Stimulated activated CD8-positive, alpha-beta memory T cell treated with anti-CD3 and anti-CD28 coated beads, Interleukin-15, amount 100 ng/mL, for 48 hours (primary cell): ENCODE measurements around the gene HTRA1.
A peak's percentile ranks its signal among the peaks of the same experiment; 100 is the strongest.

Experiments used
- DNase-seq, 2 donors: peaks; one replicate each; pipeline ENCODE4 v3.0.0-alpha.2; 2020; ENCODE audit warnings: low read depth in 2 of 2

The HTRA1 gene

GRCh38 chr10:122473116-122473515 lies 11.8 kb downstream of the HTRA1 start:
- no peak for DNase-seq

GRCh38 chr10:122474131-122474818 lies 12.9 kb downstream of the HTRA1 start:
- no peak for DNase-seq

- DNase-seq, result no peak
Measured at GRCh38 chr10:122475100-122475499, 13.7 kb downstream of the HTRA1 start.

GRCh38 chr10:122475591-122476332 lies 14.4 kb downstream of the HTRA1 start:
- no peak for DNase-seq

- DNase-seq, result no peak
Measured at GRCh38 chr10:122476333-122476695, 15.0 kb downstream of the HTRA1 start.

- DNase-seq, result no peak
Measured at GRCh38 chr10:122477436-122477835, 16.1 kb downstream of the HTRA1 start.

GRCh38 chr10:122478971-122479370 lies 17.6 kb downstream of the HTRA1 start:
- no peak for DNase-seq

- DNase-seq, result no peak
Measured at GRCh38 chr10:122480146-122480833, 18.9 kb downstream of the HTRA1 start.

GRCh38 chr10:122481296-122482056 lies 20.1 kb downstream of the HTRA1 start:
- DNase-seq, result no peak

- DNase-seq, result no peak
Measured at GRCh38 chr10:122484276-122485060, 23.1 kb downstream of the HTRA1 start.

GRCh38 chr10:122485670-122486069 lies 24.3 kb downstream of the HTRA1 start:
- DNase-seq, result no peak

GRCh38 chr10:122486406-122487080 lies 25.2 kb downstream of the HTRA1 start:
- no peak for DNase-seq

GRCh38 chr10:122487174-122487765 lies 25.9 kb downstream of the HTRA1 start:
- no peak for DNase-seq

- no peak for DNase-seq
Measured at GRCh38 chr10:122490268-122490667, 28.9 kb downstream of the HTRA1 start.

- peak; percentile 22 to 26 for DNase-seq
Measured at GRCh38 chr10:122490786-122491680, 29.7 kb downstream of the HTRA1 start.

GRCh38 chr10:122492006-122492405 lies 30.7 kb downstream of the HTRA1 start:
- DNase-seq, result no peak

- no peak for DNase-seq
Measured at GRCh38 chr10:122492999-122493481, 31.7 kb downstream of the HTRA1 start.

GRCh38 chr10:122493761-122494160 lies 32.4 kb downstream of the HTRA1 start:
- DNase-seq, result no peak

- no peak for DNase-seq
Measured at GRCh38 chr10:122494173-122494820, 32.9 kb downstream of the HTRA1 start.
